Mucosa of stomach (tissue), 1 donor: ENCODE measurements around the gene TMEM52.
A peak's percentile ranks its signal among the peaks of the same experiment; 100 is the strongest.

ENCODE experiments used
- H3K27me3 ChIP-seq: one replicate; pipeline ENCODE4 v1.7.0; 2013; ENCODE audit warnings: mild to moderate bottlenecking, low read length; ENCODE audit not compliant: control insufficient read depth, insufficient read depth
- H3K36me3 ChIP-seq: one replicate; pipeline ENCODE4 v1.7.0; 2013; ENCODE audit warnings: low read length; ENCODE audit not compliant: control insufficient read depth, insufficient read depth
- H3K4me1 ChIP-seq: one replicate; pipeline ENCODE4 v1.7.0; 2013; ENCODE audit warnings: mild to moderate bottlenecking, low read length; ENCODE audit not compliant: control insufficient read depth, insufficient read depth
- H3K4me3 ChIP-seq: one replicate; pipeline ENCODE4 v1.7.0; 2013; ENCODE audit warnings: low read length
- H3K9ac ChIP-seq: one replicate; pipeline ENCODE4 v1.7.0; 2013; ENCODE audit warnings: mild to moderate bottlenecking, low read length, moderate library complexity
- H3K9me3 ChIP-seq: one replicate; pipeline ENCODE4 v1.7.0; 2013; ENCODE audit warnings: mild to moderate bottlenecking, low read length, moderate library complexity; ENCODE audit not compliant: control insufficient read depth
- donor health status: Pancreatic carcinoma.

Gene TMEM52

GRCh38 chr1:1918901-1919303 is at the start of gene TMEM52:
TSS of gene TMEM52 (minus strand) at chr1:1919279. CDS start at chr1:1919265, 14 bp downstream.
- Histone ChIP-seq H3K9me3 (no peaks in the 10 kb centered on the region), H3K4me3 (peak within 1 kb of the TSS; percentile 19), H3K36me3 (no peaks in the 10 kb centered on the region), H3K4me1 (peaks cover 36% of the 10 kb centered on the region), H3K9ac (peak within 1 kb of the TSS; percentile 28), H3K27me3 (peaks cover 8% of the 10 kb centered on the region)

- no peaks in the 10 kb centered on the region for H3K9me3 ChIP-seq
- H3K36me3 ChIP-seq = no peaks in the 10 kb centered on the region
- no peak overlapping the region for H3K9ac ChIP-seq
- H3K4me3 ChIP-seq = no peak overlapping the region
- H3K27me3 ChIP-seq = no peaks in the 10 kb centered on the region
- H3K4me1 ChIP-seq = no peaks in the 10 kb centered on the region
These were observed 48.8 kb upstream of the TMEM52 start for GRCh38 chr1:1967879-1968278.

- H3K4me1 ChIP-seq = no peaks in the 10 kb centered on the region
- H3K9me3 ChIP-seq = no peaks in the 10 kb centered on the region
- H3K9ac ChIP-seq = no peak overlapping the region
- no peaks in the 10 kb centered on the region for H3K36me3 ChIP-seq
- H3K4me3 ChIP-seq = no peak overlapping the region
- H3K27me3 ChIP-seq = no peaks in the 10 kb centered on the region
These were observed 48.1 kb upstream of the TMEM52 start for GRCh38 chr1:1967151-1967550.

DNA sequence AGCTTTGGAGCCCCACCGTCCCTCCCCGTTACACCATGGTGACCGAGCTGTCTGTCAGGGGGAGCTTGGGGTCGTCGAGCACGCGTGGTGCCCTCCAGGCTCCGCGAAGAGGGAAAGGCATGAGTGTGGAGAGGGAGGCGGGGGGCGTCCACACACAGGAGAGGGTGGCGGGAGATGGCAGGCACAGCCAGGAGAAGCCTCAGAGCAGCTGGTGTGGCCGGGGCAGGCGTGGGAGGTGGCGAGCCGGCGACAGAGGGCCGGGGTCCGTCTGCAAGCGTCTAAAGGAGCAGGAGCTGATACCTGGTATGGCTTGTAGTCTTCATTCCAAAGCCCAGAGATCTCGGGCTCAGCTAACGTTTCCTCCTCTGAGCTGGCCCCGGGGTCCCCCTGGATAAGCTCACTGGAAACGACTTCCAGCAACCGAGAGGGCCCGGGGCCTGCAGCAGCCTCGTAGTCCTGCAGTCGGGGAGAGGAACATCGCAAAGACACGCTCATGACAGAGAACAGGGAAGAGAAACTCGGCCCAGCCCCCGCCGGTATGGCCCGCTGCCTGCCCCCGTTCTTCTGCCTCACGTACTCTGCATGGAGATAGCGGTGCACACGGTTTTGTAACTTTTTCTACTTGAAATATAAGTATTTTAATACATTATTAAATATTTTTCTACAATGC is 47.1 kb upstream of the TMEM52 start:
- H3K9me3 ChIP-seq = no peaks in the 10 kb centered on the region
- H3K9ac ChIP-seq = no peak overlapping the region
- no peaks in the 10 kb centered on the region for H3K4me1 ChIP-seq
- H3K27me3 ChIP-seq = no peaks in the 10 kb centered on the region
- no peaks in the 10 kb centered on the region for H3K36me3 ChIP-seq
- H3K4me3 ChIP-seq = no peak overlapping the region

- Histone ChIP-seq H3K9ac (no peak overlapping the region), H3K27me3 (peaks cover 6% of the 10 kb centered on the region), H3K36me3 (no peaks in the 10 kb centered on the region), H3K4me1 (no peaks in the 10 kb centered on the region), H3K4me3 (no peak overlapping the region), H3K9me3 (no peaks in the 10 kb centered on the region)
These were observed 46.5 kb upstream of the TMEM52 start for GRCh38 chr1:1965546-1965945.

- H3K4me1 ChIP-seq = peaks cover 6% of the 10 kb centered on the region
- peaks cover 12% of the 10 kb centered on the region for H3K27me3 ChIP-seq
- H3K36me3 ChIP-seq = no peaks in the 10 kb centered on the region
- H3K9ac ChIP-seq = no peak overlapping the region
- no peak overlapping the region for H3K4me3 ChIP-seq
- no peaks in the 10 kb centered on the region for H3K9me3 ChIP-seq
These were observed 45.7 kb upstream of the TMEM52 start for GRCh38 chr1:1964811-1965210.

DNA sequence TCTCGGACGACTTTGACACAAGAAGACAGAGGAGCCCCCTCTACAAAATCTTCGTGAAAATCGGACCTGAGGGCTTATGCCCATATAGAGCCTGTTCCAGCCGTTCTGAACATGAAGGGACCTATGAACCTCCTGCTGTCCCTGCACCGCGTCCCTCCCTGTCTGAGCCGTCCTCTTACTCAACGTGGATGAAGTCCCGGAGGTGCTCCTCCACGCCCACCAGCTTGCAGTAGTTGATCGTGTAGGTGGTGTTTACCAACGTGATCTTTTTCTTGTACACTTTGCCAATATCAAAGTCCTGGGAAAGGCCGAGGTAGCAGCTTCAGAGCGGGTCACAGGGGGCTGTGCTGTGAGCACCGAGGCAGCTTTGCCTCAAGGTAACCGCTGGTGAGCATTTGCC is 44.5 kb upstream of the TMEM52 start:
- Histone ChIP-seq H3K36me3 (no peaks in the 10 kb centered on the region), H3K4me3 (no peak overlapping the region), H3K9ac (no peak overlapping the region), H3K27me3 (peaks cover 15% of the 10 kb centered on the region), H3K4me1 (peaks cover 9% of the 10 kb centered on the region), H3K9me3 (no peaks in the 10 kb centered on the region)

DNA sequence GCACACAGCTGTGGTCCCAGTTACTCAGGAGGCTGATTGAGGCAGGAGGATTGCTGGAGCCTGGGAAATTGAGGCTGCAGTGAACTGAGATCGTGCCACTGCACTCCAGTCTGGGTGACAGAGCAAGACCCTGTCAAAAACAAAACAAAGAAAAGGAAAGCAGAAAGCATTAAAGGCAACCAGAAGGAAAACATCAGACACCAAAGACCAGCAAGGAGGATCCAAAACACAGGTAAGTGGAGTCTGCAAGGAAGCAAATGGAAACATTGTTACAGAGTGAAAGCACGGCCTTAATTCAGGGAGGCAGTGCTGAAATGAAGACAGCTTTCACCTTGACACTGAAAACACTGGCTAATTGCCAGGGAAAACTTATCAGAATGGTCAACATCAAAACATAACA is 43.7 kb upstream of the TMEM52 start:
- H3K4me1 ChIP-seq = peaks cover 9% of the 10 kb centered on the region
- peaks cover 15% of the 10 kb centered on the region for H3K27me3 ChIP-seq
- H3K4me3 ChIP-seq = no peak overlapping the region
- no peaks in the 10 kb centered on the region for H3K9me3 ChIP-seq
- H3K9ac ChIP-seq = no peak overlapping the region
- no peaks in the 10 kb centered on the region for H3K36me3 ChIP-seq

- Histone ChIP-seq H3K4me1 (peaks cover 9% of the 10 kb centered on the region), H3K9ac (no peak overlapping the region), H3K27me3 (peaks cover 20% of the 10 kb centered on the region), H3K4me3 (no peak overlapping the region), H3K36me3 (no peaks in the 10 kb centered on the region), H3K9me3 (no peaks in the 10 kb centered on the region)
These were observed 41.6 kb upstream of the TMEM52 start for GRCh38 chr1:1960480-1961196.

- Histone ChIP-seq H3K9ac (no peak overlapping the region), H3K4me3 (no peak overlapping the region), H3K9me3 (no peaks in the 10 kb centered on the region)
These were observed 40.9 kb upstream of the TMEM52 start for GRCh38 chr1:1959840-1960479.

GRCh38 chr1:1959459-1959839 is 40.4 kb upstream of the TMEM52 start:
- no peaks in the 10 kb centered on the region for H3K9me3 ChIP-seq
- H3K9ac ChIP-seq = no peak overlapping the region
- H3K27me3 ChIP-seq = peaks cover 20% of the 10 kb centered on the region
- no peaks in the 10 kb centered on the region for H3K36me3 ChIP-seq
- no peak overlapping the region for H3K4me3 ChIP-seq
- peaks cover 9% of the 10 kb centered on the region for H3K4me1 ChIP-seq

More at GRCh38 chr1:1959840-1960479, 40.9 kb upstream of the TMEM52 start:
- peaks cover 9% of the 10 kb centered on the region for H3K4me1 ChIP-seq
- H3K27me3 ChIP-seq = peaks cover 20% of the 10 kb centered on the region
- no peaks in the 10 kb centered on the region for H3K36me3 ChIP-seq

DNA sequence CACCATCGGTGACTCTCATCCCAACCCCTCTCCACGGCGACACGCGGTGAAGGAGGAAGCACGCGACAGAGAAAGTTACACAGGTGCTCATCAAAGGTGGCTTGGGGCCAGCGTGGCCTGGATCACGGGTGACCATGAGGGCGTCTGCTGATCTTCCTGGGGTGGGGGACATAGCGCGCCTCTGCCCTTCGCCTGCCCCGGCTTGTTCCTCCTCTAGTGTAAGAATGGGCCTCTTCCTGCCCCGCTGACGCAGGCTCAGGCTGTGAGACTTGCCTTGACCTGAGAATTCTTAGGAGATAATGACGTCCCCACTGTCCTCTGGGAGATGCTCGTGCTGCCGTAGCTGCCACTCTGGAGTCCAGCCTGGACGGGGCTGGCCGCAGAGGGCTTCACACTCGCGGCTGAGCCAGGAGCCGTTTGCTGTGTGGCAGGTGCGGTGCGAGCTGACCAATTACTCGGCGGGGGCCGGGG is 39.0 kb upstream of the TMEM52 start:
- H3K4me3 ChIP-seq = no peak overlapping the region
- H3K27me3 ChIP-seq = peaks cover 20% of the 10 kb centered on the region
- peaks cover 9% of the 10 kb centered on the region for H3K4me1 ChIP-seq
- no peaks in the 10 kb centered on the region for H3K36me3 ChIP-seq
- H3K9ac ChIP-seq = no peak overlapping the region
- H3K9me3 ChIP-seq = no peaks in the 10 kb centered on the region
